HepG2 (cell line): ENCODE results near the gene CCDC124. TPM values are rescaled to one million over a fixed set of nuclear protein-coding genes. Genes with fewer than 3 reads are reported as not detected.

Experiments used
- E2F2 ChIP-seq: sonication (generic); formaldehyde crosslinking; IDR thresholded peaks from 2 replicates; pipeline ENCODE4 v1.4.0; 2020; ENCODE audit warnings: missing genetic modification reagents, borderline replicate concordance
- FLYWCH1 ChIP-seq: sonication (generic); formaldehyde crosslinking; IDR thresholded peaks from 2 replicates; pipeline ENCODE4 v1.8.1; 2023; ENCODE audit warnings: mild to moderate bottlenecking, missing genetic modification reagents
- JUN ChIP-seq: sonication (generic); formaldehyde crosslinking; IDR thresholded peaks from 2 replicates; pipeline ENCODE4 v1.4.0; 2020; ENCODE audit warnings: mild to moderate bottlenecking, missing genetic modification reagents
- KLF15 ChIP-seq: sonication (generic); formaldehyde crosslinking; IDR thresholded peaks from 2 replicates; pipeline ENCODE4 v1.8.1; 2023; ENCODE audit warnings: borderline replicate concordance, mild to moderate bottlenecking, inconsistent platforms, missing genetic modification reagents, mixed read lengths
- PCBP1 ChIP-seq: fragments of 200-400 bp; formaldehyde crosslinking; IDR thresholded peaks from 2 replicates; pipeline ENCODE4 v1.6.1; 2017; ENCODE audit warnings: mild to moderate bottlenecking, low read depth, low read length, borderline replicate concordance
- PITX1 ChIP-seq: sonication (generic); formaldehyde crosslinking; IDR thresholded peaks from 2 replicates; pipeline ENCODE4 v1.5.1; 2020; ENCODE audit warnings: mild to moderate bottlenecking, missing genetic modification reagents
- RBM22 ChIP-seq: fragments of 200-400 bp; formaldehyde crosslinking; optimal IDR thresholded peaks from 2 replicates; pipeline ENCODE3; 2017; ENCODE audit warnings: mild to moderate bottlenecking, low read length, moderate library complexity
- SMAD3 ChIP-seq: sonication (generic); formaldehyde crosslinking; IDR thresholded peaks from 2 replicates; pipeline ENCODE4 v1.4.0; 2020; ENCODE audit warnings: missing genetic modification reagents
- TAF15 ChIP-seq: fragments of 200-400 bp; formaldehyde crosslinking; IDR thresholded peaks from one replicate; pipeline ENCODE4 v1.6.1; 2018; ENCODE audit warnings: mild to moderate bottlenecking, low read depth, low read length; ENCODE audit not compliant: poor library complexity, severe bottlenecking
- TBX3 ChIP-seq: fragments of 450-650 bp; IDR thresholded peaks from 2 replicates; pipeline ENCODE4 v1.6.1; 2017; ENCODE audit warnings: antibody characterized with exemption, mild to moderate bottlenecking, inconsistent platforms, borderline replicate concordance
- ZBED4 ChIP-seq: sonication (generic); formaldehyde crosslinking; IDR thresholded peaks from 2 replicates; pipeline ENCODE4 v1.4.0; 2020; ENCODE audit warnings: missing genetic modification reagents, borderline replicate concordance
- ZBTB43 ChIP-seq: sonication (generic); formaldehyde crosslinking; conservative IDR thresholded peaks from 2 replicates; pipeline ENCODE4 v1.4.0; 2020; ENCODE audit warnings: missing genetic modification reagents
- ZNF235 ChIP-seq: sonication (generic); formaldehyde crosslinking; IDR thresholded peaks from 2 replicates; pipeline ENCODE4 v1.8.1; 2023; ENCODE audit warnings: mild to moderate bottlenecking, missing genetic modification reagents, borderline replicate concordance
- ZNF513 ChIP-seq: sonication (generic); formaldehyde crosslinking; conservative IDR thresholded peaks from 2 replicates; pipeline ENCODE4 v1.5.0; 2020; ENCODE audit warnings: missing genetic modification reagents
- ZNF572 ChIP-seq: sonication (generic); formaldehyde crosslinking; IDR thresholded peaks from 2 replicates; pipeline ENCODE4 v1.5.1; 2020; ENCODE audit warnings: mild to moderate bottlenecking, missing genetic modification reagents
- ZNF607 ChIP-seq: sonication (generic); formaldehyde crosslinking; IDR thresholded peaks from 2 replicates; pipeline ENCODE4 v1.5.1; 2020; ENCODE audit warnings: missing genetic modification reagents, mild to moderate bottlenecking, borderline replicate concordance
- polyA plus RNA-seq, 8 experiments: library from polyadenylated mRNA; depleted of rRNA in 3 of 8; stranded (reverse) in 7 of 8; unstranded in 1 of 8; fragments of >200 nt; fragmentation: Illumina TruSeq in 4 of 8; extraction: Trizol in 4 of 8; gene quantifications; 2 replicates each; pipeline versions ENCODE4 v1.2.1 to v1.2.3, GENCODE V29; 2011 to 2016; ENCODE audit warnings: low read depth in 4 of 8, missing spikeins in 1 of 8, mixed read lengths in 1 of 8; ENCODE audit not compliant: insufficient read depth in 1 of 8
- total RNA-seq, 5 experiments: library from RNA; depleted of rRNA; stranded (reverse); fragments of >200 nt; fragmentation: Illumina TruSeq; extraction: Trizol; gene quantifications; 2 replicates each; pipeline ENCODE4 v1.2.3, GENCODE V29; 2016; ENCODE audit warnings: low read depth in 1 of 5
- TF ChIP-seq, protein P1 (sequence below): IDR thresholded peaks from 2 replicates; pipeline ENCODE4 v1.6.1; 2018; ENCODE audit warnings: missing genetic modification reagents, mild to moderate bottlenecking, missing compliant biosample characterization

The CCDC124 gene
- total and polyA plus RNA-seq, 2 of the 13 experiments (the other 11 are each of a cell fraction or from before 2014, with no cell fraction given): 14.9 to 20.3 TPM

GRCh38 chr19:17889609-17890214 is 43.1 kb upstream of the CCDC124 start (continued):
- TF ChIP-seq ZBED4 (peak; percentile 58; the same call in 1 of the 2 replicates), KLF15 (CRISPR knock-in tag) (no peak), ZBTB43 (peak; percentile 77), PITX1 (0 out of 2 replicates have a peak, but pooled peaks have one; percentile 48), ZNF235 (CRISPR knock-in tag) (no peak), PCBP1 (no peak), E2F2 (CRISPR knock-in tag) (no peak), ZNF513 (CRISPR knock-in tag) (no peak), TAF15 (no peak), ZNF572 (CRISPR knock-in tag) (no peak), TBX3 (no peak), JUN (CRISPR knock-in tag) (no peak), SMAD3 (peak; percentile 77; the same call in 1 of the 2 replicates), ZNF607 (CRISPR knock-in tag) (0 out of 2 replicates have a peak, but pooled peaks have one; percentile 61), FLYWCH1 (CRISPR knock-in tag) (no peak), RBM22 (no peak)
- TF ChIP-seq, protein P1, sequence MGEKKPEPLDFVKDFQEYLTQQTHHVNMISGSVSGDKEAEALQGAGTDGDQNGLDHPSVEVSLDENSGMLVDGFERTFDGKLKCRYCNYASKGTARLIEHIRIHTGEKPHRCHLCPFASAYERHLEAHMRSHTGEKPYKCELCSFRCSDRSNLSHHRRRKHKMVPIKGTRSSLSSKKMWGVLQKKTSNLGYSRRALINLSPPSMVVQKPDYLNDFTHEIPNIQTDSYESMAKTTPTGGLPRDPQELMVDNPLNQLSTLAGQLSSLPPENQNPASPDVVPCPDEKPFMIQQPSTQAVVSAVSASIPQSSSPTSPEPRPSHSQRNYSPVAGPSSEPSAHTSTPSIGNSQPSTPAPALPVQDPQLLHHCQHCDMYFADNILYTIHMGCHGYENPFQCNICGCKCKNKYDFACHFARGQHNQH (CRISPR knock-in tag): peak; percentile 25; the same call in 1 of the 2 replicates
